PC-9 (cell line): ENCODE measurements around the gene ABLIM2. TPM values are rescaled to one million over a fixed set of nuclear protein-coding genes. Genes with fewer than 3 reads are reported as not detected.

Source experiments
- BruUV-seq: library from RNA; stranded (reverse); fragments of 400-500 nt; replicated peaks from 2 replicates; lab custom pipeline; 2021; lab: Mats Ljungman, UMichigan
- CTCF ChIA-PET: fragments of 300-600 bp; sonication (Branson Sonifier 250); formaldehyde crosslinking; loops from one replicate; lab custom pipeline; 2022; ENCODE audit warnings: antibody characterized with exemption; lab: Charles Lee
- POLR2A ChIA-PET: fragments of 300-600 bp; sonication (Branson Sonifier 250); formaldehyde crosslinking; loops from one replicate; lab custom pipeline; 2022; ENCODE audit warnings: antibody characterized with exemption; ENCODE audit not compliant: unreplicated experiment; lab: Charles Lee
- DNase-seq, 2 experiments: peaks; one replicate each; pipeline versions ENCODE4 v3.0.0 to v3.0.0-alpha.2; 2015 to 2022; ENCODE audit warnings: mixed read lengths in 1 of 2
- H2AFZ ChIP-seq: fragments of 200-600 bp; sonication (generic); 2 replicates; pipeline ENCODE4 v1.8.1; 2017; ENCODE audit warnings: antibody characterized with exemption
- H3F3A ChIP-seq: fragments of 200-600 bp; sonication (generic); 2 replicates; pipeline ENCODE4 v1.8.1; 2017; ENCODE audit warnings: antibody characterized with exemption, mild to moderate bottlenecking, low read depth; ENCODE audit not compliant: insufficient read depth
- H3K27ac ChIP-seq: fragments of 200-600 bp; sonication (generic); 2 replicates; pipeline ENCODE4 v1.6.1; 2016; ENCODE audit warnings: mixed run types
- H3K27me3 ChIP-seq: fragments of 200-600 bp; sonication (generic); 2 replicates; pipeline ENCODE4 v1.6.1; 2016; ENCODE audit warnings: low read depth, mixed run types; ENCODE audit not compliant: insufficient read depth
- H3K36me3 ChIP-seq: fragments of 200-600 bp; sonication (generic); 2 replicates; pipeline ENCODE4 v1.6.1; 2016; ENCODE audit warnings: low read depth, mixed run types
- H3K4me1 ChIP-seq: fragments of 200-600 bp; sonication (generic); replicated peaks from 2 replicates; pipeline ENCODE4 v1.6.1; 2016; ENCODE audit warnings: mixed run types; ENCODE audit not compliant: insufficient read depth
- H3K4me2 ChIP-seq: fragments of 200-600 bp; sonication (generic); 2 replicates; pipeline ENCODE4 v1.6.1; 2017; ENCODE audit warnings: mixed run types
- H3K4me3 ChIP-seq: fragments of 200-600 bp; sonication (generic); 2 replicates; pipeline ENCODE4 v1.6.1; 2016; ENCODE audit warnings: mixed run types
- H3K79me2 ChIP-seq: fragments of 200-600 bp; sonication (generic); 2 replicates; pipeline ENCODE4 v1.6.1; 2017; ENCODE audit warnings: low read depth, mixed run types
- H3K9me2 ChIP-seq: fragments of 200-600 bp; sonication (generic); 2 replicates; pipeline ENCODE4 v1.8.1; 2017; ENCODE audit warnings: mild to moderate bottlenecking; ENCODE audit not compliant: insufficient read depth
- H3K9me3 ChIP-seq: fragments of 200-600 bp; sonication (generic); 2 replicates; pipeline ENCODE4 v1.8.1; 2016; ENCODE audit warnings: low read depth; ENCODE audit not compliant: insufficient read depth
- H4K20me1 ChIP-seq: fragments of 200-600 bp; sonication (generic); 2 replicates; pipeline ENCODE4 v1.8.1; 2017; ENCODE audit not compliant: insufficient read depth
- EZH2 ChIP-seq: fragments of 200-600 bp; sonication (generic); IDR thresholded peaks from 2 replicates; pipeline ENCODE4 v1.8.0; 2017; ENCODE audit warnings: antibody characterized with exemption, low read depth
- intact Hi-C: fragments of 100-400 bp; cut with micrococcal nuclease; formaldehyde crosslinking; loops from one replicate; pipeline ENCODE4 v1.10.0; 2022; ENCODE audit not compliant: unreplicated experiment
- total RNA-seq: library from RNA; stranded (reverse); gene quantifications from 2 replicates; pipeline ENCODE4 v1.2.3, GENCODE V29; 2021
- TF ChIP-seq, protein P1 (sequence below): fragments of 200-600 bp; sonication (generic); conservative IDR thresholded peaks from 2 replicates; pipeline ENCODE4 v1.6.1; 2017; ENCODE audit warnings: mixed run types, antibody characterized with exemption, mild to moderate bottlenecking, moderate library complexity

ABLIM2 gene
- total RNA-seq, 1 experiment from 2014 or later, result 1.6 TPM

- Histone ChIP-seq H3K27ac (no peak overlapping the region), H2AFZ (no peak overlapping the region), H3K4me2 (no peak overlapping the region), H3K79me2 (no peaks in the 10 kb centered on the region), H3F3A (no peaks in the 10 kb centered on the region), H3K4me1 (no peaks in the 10 kb centered on the region), H3K36me3 (no peaks in the 10 kb centered on the region), H4K20me1 (no peaks in the 10 kb centered on the region), H3K9me3 (no peaks in the 10 kb centered on the region), H3K27me3 (peaks cover 25% of the 10 kb centered on the region; the same call in 1 of the 2 replicates), H3K9me2 (no peaks in the 10 kb centered on the region), H3K4me3 (no peak overlapping the region)
- no peak for TF ChIP-seq EZH2
- TF ChIP-seq, protein P1, sequence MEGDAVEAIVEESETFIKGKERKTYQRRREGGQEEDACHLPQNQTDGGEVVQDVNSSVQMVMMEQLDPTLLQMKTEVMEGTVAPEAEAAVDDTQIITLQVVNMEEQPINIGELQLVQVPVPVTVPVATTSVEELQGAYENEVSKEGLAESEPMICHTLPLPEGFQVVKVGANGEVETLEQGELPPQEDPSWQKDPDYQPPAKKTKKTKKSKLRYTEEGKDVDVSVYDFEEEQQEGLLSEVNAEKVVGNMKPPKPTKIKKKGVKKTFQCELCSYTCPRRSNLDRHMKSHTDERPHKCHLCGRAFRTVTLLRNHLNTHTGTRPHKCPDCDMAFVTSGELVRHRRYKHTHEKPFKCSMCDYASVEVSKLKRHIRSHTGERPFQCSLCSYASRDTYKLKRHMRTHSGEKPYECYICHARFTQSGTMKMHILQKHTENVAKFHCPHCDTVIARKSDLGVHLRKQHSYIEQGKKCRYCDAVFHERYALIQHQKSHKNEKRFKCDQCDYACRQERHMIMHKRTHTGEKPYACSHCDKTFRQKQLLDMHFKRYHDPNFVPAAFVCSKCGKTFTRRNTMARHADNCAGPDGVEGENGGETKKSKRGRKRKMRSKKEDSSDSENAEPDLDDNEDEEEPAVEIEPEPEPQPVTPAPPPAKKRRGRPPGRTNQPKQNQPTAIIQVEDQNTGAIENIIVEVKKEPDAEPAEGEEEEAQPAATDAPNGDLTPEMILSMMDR, result no peak
- DNase-seq, result no peak
- ChIA-PET POLR2A (no interaction called here), CTCF (no interaction called here)
- BruUV-seq, result no TSS peak
- intact Hi-C loops, result no loop called here
Observed at GRCh38 chr4:8133897-8134563, 24.6 kb downstream of the ABLIM2 start.

GRCh38 chr4:8132947-8133705 is 25.5 kb downstream of the ABLIM2 start:
- no peak for TF ChIP-seq EZH2
- TF ChIP-seq, protein P1, result no peak
- Histone ChIP-seq H3K4me1 (no peaks in the 10 kb centered on the region), H2AFZ (no peak overlapping the region), H3K27ac (no peak overlapping the region), H3K4me2 (no peak overlapping the region), H3K4me3 (no peak overlapping the region), H3F3A (no peaks in the 10 kb centered on the region), H3K79me2 (no peaks in the 10 kb centered on the region), H3K27me3 (peaks cover 25% of the 10 kb centered on the region; the same call in 1 of the 2 replicates), H4K20me1 (no peaks in the 10 kb centered on the region), H3K9me2 (no peaks in the 10 kb centered on the region), H3K36me3 (no peaks in the 10 kb centered on the region), H3K9me3 (no peaks in the 10 kb centered on the region)
- BruUV-seq, result no TSS peak
- CTCF ChIA-PET, result no interaction called here
- DNase-seq, result no peak
- intact Hi-C loops, result no loop called here
- POLR2A ChIA-PET, result no interaction called here

DNA sequence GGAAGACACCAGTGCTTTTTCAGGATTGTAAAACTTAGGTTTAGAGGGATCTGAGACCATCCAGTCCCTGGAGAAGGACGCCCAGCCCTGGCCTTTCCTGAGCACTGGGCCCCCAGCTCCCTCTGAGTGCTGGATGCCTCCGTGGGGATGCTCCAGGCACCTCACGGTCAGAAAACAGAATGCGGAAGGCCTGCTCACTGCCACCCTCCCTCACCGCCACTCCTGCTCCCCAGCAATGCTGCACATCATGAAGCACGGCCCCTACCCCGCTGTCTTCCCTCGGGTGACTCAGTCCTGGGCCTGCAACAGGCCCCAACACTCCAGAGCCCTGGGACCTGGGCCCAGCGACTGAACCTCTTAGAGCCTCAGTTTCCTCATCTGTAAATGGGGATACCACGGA is 26.2 kb downstream of the ABLIM2 start:
- no peaks in the 10 kb centered on the region for H3K9me3 ChIP-seq
- no peak overlapping the region for H3K4me3 ChIP-seq
- H3K27me3 ChIP-seq, result peaks cover 25% of the 10 kb centered on the region; the same call in 1 of the 2 replicates
- no TSS peak for BruUV-seq
- TF ChIP-seq, protein P1, result no peak
- no peak for TF ChIP-seq EZH2
- POLR2A ChIA-PET, result no interaction called here
- H3K79me2 ChIP-seq, result no peaks in the 10 kb centered on the region
- intact Hi-C loops, result no loop called here
- no peak for DNase-seq
- no peaks in the 10 kb centered on the region for H3K4me1 ChIP-seq
- H3K36me3 ChIP-seq, result no peaks in the 10 kb centered on the region
- no peaks in the 10 kb centered on the region for H4K20me1 ChIP-seq
- H2AFZ ChIP-seq, result no peak overlapping the region
- no peaks in the 10 kb centered on the region for H3F3A ChIP-seq
- no peak overlapping the region for H3K27ac ChIP-seq
- CTCF ChIA-PET, result no interaction called here
- no peak overlapping the region for H3K4me2 ChIP-seq
- H3K9me2 ChIP-seq, result no peaks in the 10 kb centered on the region
